NOMO-1 (cell line): ENCODE results near the gene USP25.
"Not testable (repeated sequence)": the region's sequence is repeated elsewhere in the genome, so short reads cannot be mapped to it uniquely, and the experiment has no call there.

Experiments used
- DNase-seq, 2 experiments: peaks; one replicate each; lab custom pipeline; 2025; ENCODE audit not compliant: unreplicated experiment in 2 of 2; lab: John Stamatoyannopoulos, UW

Gene USP25

GRCh38 chr21:15730484-15731242 is 881 bp downstream of the USP25 start:
- peak in 1 of 2 experiments; percentile 44 for DNase-seq

GRCh38 chr21:15731243-15731613 is 1.4 kb downstream of the USP25 start:
- DNase-seq: no peak

GRCh38 chr21:15732290-15732995 is 2.7 kb downstream of the USP25 start:
- DNase-seq: peak in 1 of 2 experiments; percentile 86

GRCh38 chr21:15732996-15733329 is 3.2 kb downstream of the USP25 start:
- no peak for DNase-seq

GRCh38 chr21:15735409-15735808 is 5.6 kb downstream of the USP25 start:
- no peak for DNase-seq

DNA sequence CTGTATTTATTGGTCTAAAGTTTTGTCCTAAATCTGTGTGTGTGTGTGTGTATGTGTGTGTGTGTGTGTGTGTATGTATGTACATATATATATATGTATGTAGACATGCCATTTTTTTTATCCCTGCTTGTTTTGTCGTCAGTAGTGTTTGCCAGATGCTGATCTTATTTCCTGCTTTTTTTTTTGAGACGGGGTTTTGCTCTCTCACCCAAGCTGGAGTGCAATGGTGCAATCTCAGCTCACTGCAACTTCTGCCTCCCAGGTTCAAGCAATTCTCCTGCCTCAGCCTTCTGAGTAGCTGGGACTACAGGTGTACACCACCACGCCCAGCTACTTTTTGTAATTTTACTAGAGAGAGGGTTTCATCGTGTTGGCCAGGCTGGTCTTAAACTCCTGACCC is 6.1 kb downstream of the USP25 start:
- DNase-seq: peak; percentile 17 to 23

- not testable (repeated sequence) for DNase-seq
Observed at GRCh38 chr21:15738779-15739178, 9.0 kb downstream of the USP25 start.

- DNase-seq: no peak
Observed at GRCh38 chr21:15740383-15740782, 10.6 kb downstream of the USP25 start.

DNA sequence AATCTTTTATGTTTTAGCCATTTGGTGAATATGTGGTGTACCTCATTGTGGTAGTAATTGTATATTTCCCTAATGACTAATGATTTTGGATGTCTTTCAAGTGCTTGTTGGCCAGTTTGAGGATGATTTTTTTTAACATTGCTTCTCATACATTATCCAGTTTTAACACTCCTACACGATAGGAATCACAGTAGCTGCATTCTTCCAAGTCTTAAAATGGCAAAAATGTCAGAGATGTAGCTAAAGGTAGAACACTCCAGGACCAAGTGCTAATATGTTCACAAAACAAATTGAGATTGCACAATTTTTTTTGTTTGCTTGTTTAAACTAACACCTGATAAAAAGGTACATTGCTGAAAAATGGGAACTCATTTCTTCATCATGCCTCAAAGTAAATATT is 11.7 kb downstream of the USP25 start:
- DNase-seq: no peak

DNA sequence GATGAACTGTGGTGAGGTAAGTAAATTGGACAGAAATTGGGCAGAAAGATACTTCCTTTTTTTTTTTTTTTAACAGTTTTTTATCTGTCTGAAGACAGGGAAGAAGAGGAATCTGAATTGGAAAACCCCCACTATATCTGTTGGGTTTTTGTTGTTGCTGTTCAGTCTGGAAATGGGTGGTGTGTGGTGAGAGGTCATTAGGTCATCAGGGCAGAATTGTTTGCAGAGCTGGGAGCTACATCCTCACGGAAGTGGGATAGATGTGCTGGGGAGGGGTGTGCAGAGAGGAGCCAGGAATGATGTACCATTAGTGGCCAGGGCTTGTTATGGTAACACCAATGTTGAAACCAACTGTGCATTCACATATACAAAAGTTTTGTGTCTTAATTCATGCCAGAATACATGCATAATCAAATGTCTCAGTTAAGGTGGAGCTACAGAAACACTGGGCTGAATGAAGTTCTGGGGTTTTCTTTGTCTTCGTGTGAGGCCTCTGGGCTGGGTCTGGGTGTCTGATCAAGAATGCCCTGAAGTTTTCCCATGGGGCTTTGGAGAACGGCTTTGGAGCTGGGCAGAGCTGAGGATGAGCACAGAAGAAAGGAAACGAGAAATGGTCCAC is 12.4 kb downstream of the USP25 start:
- peak in 1 of 2 experiments; percentile 16 for DNase-seq

- DNase-seq: no peak
Observed at GRCh38 chr21:15742694-15743093, 12.9 kb downstream of the USP25 start.

GRCh38 chr21:15743593-15743992 is 13.8 kb downstream of the USP25 start:
- no peak for DNase-seq

DNA sequence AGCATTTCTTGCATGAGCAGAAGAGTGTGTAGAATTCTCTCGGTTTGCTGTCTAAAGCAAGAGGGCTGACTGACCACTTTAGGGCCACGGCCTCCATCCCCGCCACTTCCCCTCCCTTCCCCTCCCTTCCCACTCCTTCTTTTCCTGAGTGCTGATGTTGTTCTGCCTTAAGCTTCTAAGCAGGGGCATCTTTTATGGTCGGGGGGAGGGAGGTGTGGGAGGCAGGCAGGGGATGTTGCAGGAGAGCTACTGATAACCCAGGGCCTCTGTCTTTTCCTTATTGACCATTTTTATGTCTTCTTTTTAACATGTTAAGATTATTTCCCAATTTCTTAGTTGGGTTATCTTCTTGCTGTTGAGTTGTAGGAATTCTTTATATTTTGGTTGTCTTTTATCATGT is 15.1 kb downstream of the USP25 start:
- no peak for DNase-seq

DNA sequence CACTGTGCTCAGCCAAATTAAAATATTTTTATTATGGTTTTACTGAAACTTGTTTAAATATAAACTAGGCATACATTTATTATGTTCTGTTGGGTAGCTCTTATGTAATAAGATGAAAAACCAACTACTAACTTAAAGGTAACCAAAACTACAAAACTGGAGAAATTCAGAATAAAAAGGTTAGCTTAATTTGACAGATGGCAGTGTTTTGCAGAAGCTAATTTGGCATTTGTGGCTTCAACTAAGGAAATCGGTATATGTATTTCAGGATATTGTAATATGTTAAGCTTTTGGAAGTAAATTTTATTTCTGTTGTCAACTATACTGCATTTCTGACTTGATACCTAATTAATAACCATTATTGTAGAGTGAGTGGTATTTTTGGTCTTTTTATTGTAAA is 18.8 kb downstream of the USP25 start:
- DNase-seq: no peak

GRCh38 chr21:15749082-15749860 is 19.5 kb downstream of the USP25 start:
- no peak for DNase-seq

DNA sequence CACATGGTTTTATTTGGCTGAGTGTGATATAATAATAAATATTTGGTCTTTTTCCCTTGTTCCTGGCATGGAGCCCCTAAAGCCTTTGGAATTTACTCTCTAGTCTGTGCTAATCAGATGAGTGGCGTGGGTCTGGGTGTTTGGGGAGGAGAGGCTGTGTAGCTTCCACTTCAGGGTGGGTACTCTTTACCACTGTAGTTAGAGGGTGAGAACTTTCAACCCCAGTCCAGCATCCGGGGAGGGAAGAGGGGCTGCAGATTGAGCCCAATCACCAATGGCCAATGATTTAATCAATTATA is 20.0 kb downstream of the USP25 start:
- DNase-seq: no peak

GRCh38 chr21:15751037-15751436 is 21.3 kb downstream of the USP25 start:
- DNase-seq: no peak

DNA sequence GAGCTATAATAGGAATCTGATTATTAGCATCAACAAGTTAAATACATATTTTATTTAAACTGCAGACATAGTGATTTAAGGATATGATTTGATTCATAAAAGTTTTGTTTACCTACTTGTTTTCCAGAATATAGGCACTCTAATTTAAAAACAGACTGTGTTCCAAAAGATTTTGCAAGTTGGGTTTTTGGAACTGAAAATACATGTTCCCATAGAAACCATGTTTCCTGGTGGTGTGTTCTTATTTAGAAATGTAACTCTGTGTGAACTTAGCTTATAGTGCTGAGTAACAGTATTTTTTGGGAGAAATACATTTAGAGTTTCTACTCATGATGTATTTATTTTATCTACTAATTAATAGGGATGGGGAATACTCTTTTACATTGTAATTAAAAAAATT is 21.8 kb downstream of the USP25 start:
- DNase-seq: no peak

GRCh38 chr21:15752763-15753407 is 23.1 kb downstream of the USP25 start:
- no peak for DNase-seq

DNA sequence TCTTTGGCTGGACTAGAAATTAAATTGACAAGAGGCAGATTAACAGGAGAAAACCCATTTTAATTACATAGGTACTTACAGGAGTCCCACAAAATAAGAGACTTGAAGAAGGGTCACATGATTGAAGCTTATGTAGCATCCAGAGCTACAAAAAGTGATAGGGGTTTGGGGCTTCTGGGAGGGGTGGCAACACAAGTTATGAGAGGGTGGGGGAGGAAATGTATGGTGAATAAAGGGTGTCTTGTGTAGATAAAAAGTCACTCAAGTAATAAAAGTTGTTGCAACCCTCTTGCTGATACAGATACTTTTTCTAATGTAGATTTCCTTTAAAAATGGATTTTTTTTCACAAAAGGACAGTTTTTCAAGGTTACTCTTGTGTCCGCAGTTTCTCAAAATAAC is 24.0 kb downstream of the USP25 start:
- DNase-seq: no peak

DNA sequence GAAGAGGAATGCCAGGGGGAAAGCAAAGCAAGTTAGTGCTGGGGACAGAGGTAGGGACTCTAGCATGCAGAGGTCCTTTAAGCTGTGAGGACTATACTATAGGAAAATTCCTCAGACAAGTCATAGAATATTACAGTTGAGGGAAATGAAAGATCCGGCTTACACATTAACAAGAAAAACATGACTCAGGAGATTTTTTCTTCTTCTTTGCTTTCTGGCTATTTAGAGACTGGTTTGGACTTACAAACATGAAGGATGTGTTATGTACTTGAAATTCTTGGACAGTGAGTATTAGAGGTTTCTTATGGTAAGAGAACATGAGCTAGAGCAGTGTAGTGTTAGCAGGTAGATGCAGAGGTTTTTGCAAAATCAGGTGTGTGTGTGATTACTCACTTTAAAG is 24.9 kb downstream of the USP25 start:
- DNase-seq: no peak
